Neuronal stem cell (in vitro differentiated cells): ENCODE results near the gene DNAH11.

Experiments
- DNase-seq: peaks from one replicate; pipeline ENCODE4 v3.0.0-alpha.2; 2013; ENCODE audit warnings: low spot score
- H2AFZ ChIP-seq: one replicate; pipeline ENCODE4 v1.6.1; 2013; ENCODE audit warnings: mild to moderate bottlenecking, low read length, inconsistent platforms
- H2AK5ac ChIP-seq: 2 replicates; pipeline ENCODE4 v1.6.1; 2013; ENCODE audit warnings: low read depth, mild to moderate bottlenecking, inconsistent platforms, low read length, moderate library complexity, mixed read lengths
- H2BK120ac ChIP-seq: 2 replicates; pipeline ENCODE4 v1.6.1; 2013; ENCODE audit warnings: low read depth, mild to moderate bottlenecking, inconsistent platforms, low read length, moderate library complexity, mixed read lengths
- H2BK12ac ChIP-seq: one replicate; pipeline ENCODE4 v1.6.1; 2013; ENCODE audit warnings: low read length, inconsistent platforms
- H2BK15ac ChIP-seq: 2 replicates; pipeline ENCODE4 v1.6.1; 2013; ENCODE audit warnings: mild to moderate bottlenecking, low read length, inconsistent platforms, mixed read lengths
- H2BK5ac ChIP-seq: one replicate; pipeline ENCODE4 v1.6.1; 2013; ENCODE audit warnings: inconsistent platforms, mild to moderate bottlenecking, low read length, moderate library complexity
- H3K14ac ChIP-seq: one replicate; pipeline ENCODE4 v1.6.1; 2013; ENCODE audit warnings: low read length, inconsistent platforms
- H3K18ac ChIP-seq: 2 replicates; pipeline ENCODE4 v1.6.1; 2013; ENCODE audit warnings: low read length, inconsistent platforms
- H3K23ac ChIP-seq: 2 replicates; pipeline ENCODE4 v1.6.1; 2013; ENCODE audit warnings: low read depth, mild to moderate bottlenecking, mixed read lengths, low read length, inconsistent platforms; ENCODE audit not compliant: poor library complexity
- H3K27ac ChIP-seq: replicated peaks from 3 replicates; pipeline ENCODE4 v1.5.1; 2013; ENCODE audit warnings: low read length, inconsistent platforms
- H3K27me3 ChIP-seq, 3 experiments: 2 replicates each; pipeline ENCODE4 v1.6.1; 2013; ENCODE audit warnings: low read length in 3 of 3, mild to moderate bottlenecking in 2 of 3, inconsistent platforms in 1 of 3, low read depth in 1 of 3, mixed read lengths in 1 of 3, moderate library complexity in 1 of 3; ENCODE audit not compliant: control insufficient read depth in 3 of 3, insufficient read depth in 3 of 3
- H3K36me3 ChIP-seq, 2 donors: replicated peaks in 1 of 2; 2 replicates each; pipeline ENCODE4 v1.6.1; 2013; ENCODE audit warnings: low read length in 2 of 2; ENCODE audit not compliant: control insufficient read depth in 2 of 2, insufficient read depth in 2 of 2
- H3K4ac ChIP-seq: 2 replicates; pipeline ENCODE4 v1.6.1; 2013; ENCODE audit warnings: inconsistent platforms, mild to moderate bottlenecking, low read length, moderate library complexity
- H3K4me1 ChIP-seq, 2 donors: 1 replicate in 1 of 2; 2 replicates in 1 of 2; pipeline ENCODE4 v1.6.1; 2013; ENCODE audit warnings: low read length in 2 of 2, low read depth in 1 of 2; ENCODE audit not compliant: control insufficient read depth in 2 of 2, insufficient read depth in 1 of 2
- H3K4me2 ChIP-seq: one replicate; pipeline ENCODE4 v1.6.1; 2013; ENCODE audit warnings: mild to moderate bottlenecking, low read length, inconsistent platforms; ENCODE audit not compliant: insufficient read depth, poor library complexity, severe bottlenecking
- H3K4me3 ChIP-seq, 2 donors: 2 replicates each; pipeline ENCODE4 v1.5.1; 2013; ENCODE audit warnings: low read length in 2 of 2, mild to moderate bottlenecking in 2 of 2, inconsistent platforms in 1 of 2, moderate library complexity in 1 of 2
- H3K79me1 ChIP-seq: one replicate; pipeline ENCODE4 v1.6.1; 2013; ENCODE audit warnings: low read depth, mild to moderate bottlenecking, inconsistent platforms, low read length, moderate library complexity
- H3K9ac ChIP-seq: one replicate; pipeline ENCODE4 v1.6.1; 2013; ENCODE audit warnings: mild to moderate bottlenecking, low read depth, low read length, inconsistent platforms; ENCODE audit not compliant: poor library complexity
- H3K9me3 ChIP-seq, 2 donors: replicated peaks in 1 of 2; 2 replicates each; pipeline versions ENCODE3 to v1.6.1; 2013; ENCODE audit warnings: low read length in 2 of 2, mild to moderate bottlenecking in 2 of 2, inconsistent platforms in 1 of 2, low read depth in 1 of 2, mixed read lengths in 1 of 2, moderate library complexity in 1 of 2; ENCODE audit not compliant: control insufficient read depth in 2 of 2, insufficient read depth in 1 of 2
- H4K8ac ChIP-seq: one replicate; pipeline ENCODE4 v1.6.1; 2013; ENCODE audit warnings: low read depth, mild to moderate bottlenecking, inconsistent platforms, low read length, moderate library complexity
- H4K91ac ChIP-seq: one replicate; pipeline ENCODE4 v1.6.1; 2013; ENCODE audit warnings: low read length, low read depth, mild to moderate bottlenecking, inconsistent platforms; ENCODE audit not compliant: poor library complexity
- WGBS, 2 donors: extraction: QIAGEN DNeasy Blood & Tissue Kit; methylation state at CpG; one replicate each; pipeline ENCODE4 v1.1.7; 2013; ENCODE audit warnings: missing lambda C conversion rate in 2 of 2, mixed read lengths in 1 of 2; ENCODE audit not compliant: insufficient read length in 2 of 2, insufficient replicate concordance in 1 of 2; ENCODE audit errors: extremely low coverage in 2 of 2; 5-methylcytosine and 5-hydroxymethylcytosine counted together

DNAH11 gene

GRCh38 chr7:21942955-21943354, 400.1 kb downstream of the DNAH11 start:
- no peak overlapping the region for H3K23ac ChIP-seq
- no peak overlapping the region for H3K9ac ChIP-seq
- H2BK5ac ChIP-seq: no peak overlapping the region
- no peak overlapping the region for H2AK5ac ChIP-seq
- H3K36me3 ChIP-seq: peaks cover 0 to 5% of the 10 kb centered on the region in 2 donors
- no peak overlapping the region for H2BK12ac ChIP-seq
- WGBS, 2 donors: no CpG with 5 or more reads among the region's 6 CpGs
- H3K4me2 ChIP-seq: no peak overlapping the region
- H3K14ac ChIP-seq: no peak overlapping the region
- H4K8ac ChIP-seq: no peak overlapping the region
- no peak overlapping the region for H2AFZ ChIP-seq
- no peak for DNase-seq
- no peak overlapping the region for H3K4ac ChIP-seq
- no peak overlapping the region for H3K27ac ChIP-seq
- H3K4me3 ChIP-seq: no peak overlapping the region
- no peak overlapping the region for H3K18ac ChIP-seq
- H3K27me3 ChIP-seq: peaks cover 0 to 14% (median 0%) of the 10 kb centered on the region in 3 experiments
- H3K9me3 ChIP-seq: peaks cover 0 to 5% of the 10 kb centered on the region in 2 donors
- H2BK120ac ChIP-seq: no peak overlapping the region
- peaks cover 3 to 10% of the 10 kb centered on the region in 2 donors for H3K4me1 ChIP-seq
- no peaks in the 10 kb centered on the region for H3K79me1 ChIP-seq
- H4K91ac ChIP-seq: no peak overlapping the region
- no peak overlapping the region for H2BK15ac ChIP-seq

DNA sequence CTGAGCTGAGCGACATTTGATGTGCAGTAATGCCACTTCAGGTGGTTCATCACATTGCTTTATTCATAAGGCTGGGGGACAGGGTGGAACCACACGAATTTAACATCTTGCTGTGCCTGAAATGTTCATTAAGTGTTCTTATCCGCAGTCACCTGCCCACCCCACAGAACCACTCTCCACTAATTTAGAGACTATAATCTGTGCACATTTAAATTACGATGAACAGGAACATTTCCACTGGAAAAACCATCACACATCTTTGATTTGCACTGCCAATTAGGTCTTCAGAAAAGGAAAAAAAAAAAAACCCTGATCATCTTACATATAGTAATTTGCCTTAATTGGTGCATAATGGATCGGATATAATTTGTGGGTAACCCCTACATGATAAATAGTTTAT, 400.6 kb downstream of the DNAH11 start:
- Histone ChIP-seq H3K4me2 (no peak overlapping the region), H3K4ac (no peak overlapping the region), H2BK12ac (no peak overlapping the region), H2BK5ac (no peak overlapping the region), H3K14ac (no peak overlapping the region), H4K8ac (no peak overlapping the region), H3K9ac (no peak overlapping the region), H2AFZ (no peak overlapping the region), H3K79me1 (no peaks in the 10 kb centered on the region), H2BK15ac (no peak overlapping the region), H3K27me3 (peaks cover 0 to 18% (median 0%) of the 10 kb centered on the region in 3 experiments), H3K36me3 (peaks cover 0 to 4% of the 10 kb centered on the region in 2 donors), H2AK5ac (no peak overlapping the region), H3K4me1 (peaks cover 3 to 10% of the 10 kb centered on the region in 2 donors), H3K23ac (no peak overlapping the region), H4K91ac (no peak overlapping the region), H3K9me3 (peaks cover 0 to 2% of the 10 kb centered on the region in 2 donors), H3K18ac (no peak overlapping the region), H3K4me3 (no peak overlapping the region), H2BK120ac (no peak overlapping the region), H3K27ac (no peak overlapping the region)
- no peak for DNase-seq
- no CpG with 5 or more reads among the region's 5 CpGs for WGBS, 2 donors

- peak; percentile 32 for DNase-seq
Measured at GRCh38 chr7:21944616-21945453, 402.0 kb downstream of the DNAH11 start.

DNA sequence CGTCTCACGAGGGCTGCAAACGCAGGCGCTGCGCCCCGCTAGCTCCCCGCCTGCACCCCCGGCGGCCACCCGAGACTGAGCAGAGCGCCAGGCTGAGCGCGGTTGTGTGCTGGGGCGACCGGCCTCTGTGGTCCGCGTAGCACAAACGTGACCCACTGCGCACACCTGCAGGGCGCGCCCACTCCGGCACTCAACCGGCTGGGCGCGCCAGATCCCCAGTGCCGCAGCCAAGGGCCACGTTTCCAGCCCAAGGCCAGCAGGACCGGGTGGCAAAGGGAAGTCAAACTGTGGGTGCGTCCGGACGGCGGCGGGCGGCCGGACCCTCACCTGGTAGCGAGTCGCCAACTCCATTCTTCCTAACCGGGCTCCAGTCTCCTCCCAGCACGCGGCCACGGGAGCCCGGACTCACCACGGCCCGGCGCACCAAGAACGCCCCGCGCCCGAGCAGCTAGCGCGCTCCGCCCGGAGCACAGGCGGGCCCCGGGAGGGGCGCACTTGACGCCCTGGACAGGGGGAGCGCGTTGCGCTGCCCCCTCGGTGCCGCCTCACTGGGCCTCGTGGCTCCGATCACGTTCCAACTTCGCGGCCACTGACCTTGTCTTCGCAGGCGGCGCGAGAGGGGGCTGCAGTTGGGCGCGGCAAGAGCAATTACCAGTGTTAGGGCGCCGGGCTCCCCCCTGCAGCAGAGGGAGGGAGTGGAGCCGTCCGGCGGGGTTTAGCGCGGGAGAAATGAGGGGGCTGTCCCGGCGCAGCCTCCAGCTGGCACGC, 402.8 kb downstream of the DNAH11 start, which contains the start of gene CDCA7L:
Gene CDCA7L, minus strand, starts transcription at position 446 of the 768 bp plus-strand sequence. Its CDS starts 95 bp downstream, at position 351.
- peak within 1 kb of the TSS; percentile 85 for H3K9ac ChIP-seq
- H4K8ac ChIP-seq: no peak within 1 kb of the TSS
- H2AFZ ChIP-seq: peak within 1 kb of the TSS; percentile 99
- WGBS, 2 donors: no CpG with 5 or more reads among the region's 83 CpGs
- H2BK120ac ChIP-seq: no peak within 1 kb of the TSS
- H3K4me3 ChIP-seq: peak within 1 kb of the TSS; percentile 72 to 92
- no peak within 1 kb of the TSS for H2AK5ac ChIP-seq
- peak within 1 kb of the TSS; percentile 35 for H2BK5ac ChIP-seq
- H3K36me3 ChIP-seq: no peaks in the 10 kb centered on the region
- H3K18ac ChIP-seq: peak within 1 kb of the TSS; percentile 99
- H3K14ac ChIP-seq: no peak within 1 kb of the TSS
- no peaks in the 10 kb centered on the region for H3K79me1 ChIP-seq
- peak within 1 kb of the TSS; percentile 85 for H3K4me2 ChIP-seq
- H3K4ac ChIP-seq: no peak within 1 kb of the TSS
- peak within 1 kb of the TSS; percentile 45 for H3K27ac ChIP-seq
- no peak within 1 kb of the TSS for H2BK15ac ChIP-seq
- H4K91ac ChIP-seq: no peak within 1 kb of the TSS
- H3K23ac ChIP-seq: peak within 1 kb of the TSS; percentile 53
- no peaks in the 10 kb centered on the region for H3K9me3 ChIP-seq
- peaks cover 9 to 14% of the 10 kb centered on the region in 2 donors for H3K4me1 ChIP-seq
- DNase-seq: peak; percentile 74
- peaks cover 0 to 19% (median 0%) of the 10 kb centered on the region in 3 experiments for H3K27me3 ChIP-seq
- no peak within 1 kb of the TSS for H2BK12ac ChIP-seq

More at GRCh38 chr7:21944616-21945453, 402.0 kb downstream of the DNAH11 start:
- no CpG with 5 or more reads among the region's 34 CpGs for WGBS, 2 donors
- no peak overlapping the region for H3K4ac ChIP-seq
- H3K18ac ChIP-seq: peak overlapping the region; percentile 95
- H3K9me3 ChIP-seq: no peaks in the 10 kb centered on the region
- no peaks in the 10 kb centered on the region for H3K36me3 ChIP-seq
- H2BK12ac ChIP-seq: no peak overlapping the region
- H3K27me3 ChIP-seq: peaks cover 0 to 19% (median 0%) of the 10 kb centered on the region in 3 experiments
- no peaks in the 10 kb centered on the region for H3K79me1 ChIP-seq
- no peak overlapping the region for H2AK5ac ChIP-seq
- H4K91ac ChIP-seq: no peak overlapping the region
- H3K14ac ChIP-seq: no peak overlapping the region
- H3K27ac ChIP-seq: peak overlapping the region; percentile 45
- peak overlapping the region; percentile 72 to 92 for H3K4me3 ChIP-seq
- H3K9ac ChIP-seq: peak overlapping the region; percentile 79
- peak overlapping the region; percentile 85 for H3K4me2 ChIP-seq
- no peak overlapping the region for H2BK5ac ChIP-seq
- no peak overlapping the region for H4K8ac ChIP-seq
- H2AFZ ChIP-seq: peak overlapping the region; percentile 99
- no peak overlapping the region for H3K23ac ChIP-seq
- H3K4me1 ChIP-seq: peaks cover 9 to 14% of the 10 kb centered on the region in 2 donors
- no peak overlapping the region for H2BK120ac ChIP-seq
- no peak overlapping the region for H2BK15ac ChIP-seq
